GM12864 (cell line): Measurements from ENCODE around the gene SGSH.

Experiments used
- DNase-seq: peaks from one replicate; pipeline ENCODE4 v3.0.0-alpha.2; 2011; ENCODE audit warnings: low read depth
- H3K4me3 ChIP-seq: 2 replicates; pipeline ENCODE4 v1.5.1; 2011; ENCODE audit warnings: mild to moderate bottlenecking, low read depth, low read length, control low read depth
- CTCF ChIP-seq: IDR thresholded peaks from 2 replicates; pipeline ENCODE4 v1.5.1; 2011; ENCODE audit warnings: low read depth, mild to moderate bottlenecking, moderate library complexity, low read length, control low read depth, inconsistent platforms; ENCODE audit errors: missing control alignments

Gene SGSH

DNA sequence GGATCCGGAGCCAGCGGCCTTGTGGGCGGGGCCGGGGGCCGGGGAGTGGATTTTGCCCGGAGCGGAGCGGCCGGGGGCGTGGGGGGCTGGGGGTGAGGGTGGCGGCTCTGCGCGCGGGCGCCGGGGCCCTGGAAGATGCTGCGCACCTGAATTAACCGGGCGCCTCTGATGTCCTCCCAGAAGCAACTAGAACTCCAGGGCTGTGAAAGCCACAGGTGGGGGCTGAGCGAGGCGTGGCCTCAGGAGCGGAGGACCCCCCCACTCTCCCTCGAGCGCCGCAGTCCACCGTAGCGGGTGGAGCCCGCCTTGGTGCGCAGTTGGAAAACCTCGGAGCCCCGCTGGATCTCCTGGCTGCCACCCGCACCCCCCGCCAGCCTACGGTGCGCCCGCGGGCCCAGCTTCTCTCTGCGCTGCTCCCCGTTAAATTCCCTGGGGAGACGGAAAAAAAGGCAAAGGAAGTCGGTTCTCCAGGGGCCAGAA is 643 bp upstream of the SGSH start:
- H3K4me3 ChIP-seq, result peak overlapping the region; percentile 98
- no peak for DNase-seq
- TF ChIP-seq CTCF, result no peak

DNA sequence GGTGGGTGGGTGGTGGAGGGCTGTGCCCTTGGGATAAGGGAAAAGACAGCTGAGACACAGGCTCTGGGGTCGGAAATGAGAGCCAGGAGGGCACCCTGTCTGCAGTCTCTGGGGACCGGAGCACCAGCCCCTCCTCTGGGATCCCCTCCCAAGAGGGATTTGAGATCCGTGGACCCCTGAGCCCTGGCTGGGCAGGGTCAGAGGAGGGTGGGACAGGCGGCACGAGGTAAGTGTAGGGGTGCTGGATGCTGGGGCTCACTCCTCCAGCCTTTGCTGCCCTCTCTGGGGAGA is 425 bp downstream of the SGSH start:
- TF ChIP-seq CTCF, result no peak
- no peak for DNase-seq
- peak overlapping the region; percentile 98 for H3K4me3 ChIP-seq

GRCh38 chr17:80219013-80219762 is 945 bp downstream of the SGSH start:
- peak; percentile 72 for DNase-seq
- TF ChIP-seq CTCF, result no peak

DNA sequence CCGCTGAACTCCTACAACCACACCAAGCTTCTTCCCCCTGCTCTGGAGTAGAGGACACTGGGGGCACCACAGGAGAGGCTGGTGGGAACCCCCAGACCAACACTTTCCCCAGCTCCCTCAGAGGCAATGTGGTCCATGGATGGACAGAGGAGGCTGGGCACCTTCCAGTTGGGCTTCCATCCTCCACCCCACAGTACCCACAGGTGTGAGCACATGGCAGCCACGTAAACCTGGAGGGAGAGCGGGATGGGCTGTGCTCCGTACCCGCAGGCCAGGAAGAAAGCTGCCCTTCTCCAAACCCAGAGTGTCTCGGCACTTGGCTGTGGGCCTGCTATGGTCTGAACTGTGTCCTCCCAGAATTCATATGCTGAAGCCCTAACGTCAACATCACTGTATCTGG is 1.7 kb downstream of the SGSH start:
- H3K4me3 ChIP-seq, result no peak overlapping the region
- no peak for DNase-seq
- TF ChIP-seq CTCF, result no peak

More at GRCh38 chr17:80219013-80219762, 945 bp downstream of the SGSH start:
- H3K4me3 ChIP-seq, result peak overlapping the region; percentile 98

DNA sequence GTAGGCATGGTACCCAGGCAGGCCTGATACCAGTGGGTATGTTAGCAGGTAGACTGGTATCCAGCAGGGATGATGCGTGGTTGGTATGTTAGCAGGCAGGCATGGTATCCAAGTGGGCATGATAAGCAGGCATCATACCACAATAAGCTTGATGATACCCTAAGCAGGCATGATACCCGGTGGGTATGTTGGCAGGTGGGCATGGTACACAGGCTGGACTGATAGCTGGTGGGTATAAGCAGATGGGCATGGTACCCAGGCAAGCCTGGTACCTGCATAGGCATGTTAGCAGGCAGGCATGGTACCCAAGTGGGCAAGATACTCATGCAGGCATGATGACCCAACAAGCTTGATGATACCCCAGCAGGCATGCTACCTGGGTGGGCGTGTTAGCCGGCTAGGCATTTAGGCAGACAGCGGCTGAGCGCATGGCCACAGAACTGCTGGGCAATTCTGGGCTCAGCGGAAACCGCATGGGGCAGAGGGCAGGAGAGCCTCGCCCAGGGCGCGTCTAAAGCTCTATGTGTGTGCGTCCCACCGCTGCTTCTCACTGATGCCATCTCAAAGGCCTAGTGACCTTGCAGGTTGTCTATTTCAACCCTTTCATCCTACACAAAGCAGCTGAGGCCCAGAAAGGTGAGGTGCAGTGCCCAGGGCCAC is 2.3 kb downstream of the SGSH start:
- no peak for TF ChIP-seq CTCF
- DNase-seq, result no peak
- no peak overlapping the region for H3K4me3 ChIP-seq

DNA sequence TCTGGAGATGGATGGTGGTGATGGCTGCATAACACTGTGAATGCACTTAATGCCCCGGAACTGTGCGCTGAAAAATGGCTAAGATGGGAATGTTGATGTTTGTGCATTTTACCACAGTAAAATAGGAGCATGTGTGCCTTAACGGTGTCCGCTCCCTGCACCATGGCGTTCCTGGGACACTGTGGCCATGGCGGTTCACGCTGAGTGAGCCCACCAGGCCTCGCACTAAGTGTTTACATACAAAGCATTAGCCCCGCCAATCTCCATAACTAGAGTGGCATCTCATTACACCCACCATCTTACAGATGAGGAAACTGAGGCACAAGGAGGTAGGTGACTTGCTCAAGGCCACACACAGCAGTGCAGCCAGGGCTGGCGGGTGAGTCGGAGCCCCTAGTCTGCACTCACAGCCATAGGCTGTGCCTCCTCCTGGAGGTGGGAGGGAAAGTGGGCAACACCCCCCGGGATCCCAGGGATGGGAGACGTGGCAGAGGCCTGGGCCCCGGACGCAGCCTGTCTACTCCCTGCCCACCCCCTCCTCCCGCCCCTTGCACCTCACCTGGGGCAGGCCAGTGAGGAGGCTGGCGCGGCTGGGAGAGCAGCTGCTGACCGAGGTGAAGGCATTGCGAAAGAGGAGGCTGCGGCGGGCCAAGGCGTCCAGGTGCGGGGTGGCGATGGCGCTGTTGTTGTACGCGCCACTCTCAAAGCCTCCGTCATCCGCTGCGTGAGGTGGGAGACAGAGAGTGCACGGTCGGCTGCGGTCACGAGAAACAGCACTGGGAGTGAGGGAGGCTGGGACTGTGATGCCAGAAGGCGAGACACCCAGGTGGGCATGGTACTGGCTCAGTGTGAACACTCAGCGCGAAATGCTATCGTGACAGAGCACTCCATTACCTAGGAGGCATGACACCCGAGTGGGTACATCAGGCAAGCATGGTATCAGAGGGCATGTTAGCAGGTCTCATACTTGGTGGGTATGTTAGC is 3.4 kb downstream of the SGSH start:
- no peak for TF ChIP-seq CTCF
- DNase-seq, result no peak
- no peak overlapping the region for H3K4me3 ChIP-seq
